ENCODE results near the gene ZFP36L2. TPM values are rescaled to one million over a fixed set of nuclear protein-coding genes. Genes with fewer than 3 reads are reported as not detected.
A peak's percentile ranks its signal among the peaks of the same experiment; 100 is the strongest.

ZFP36L2 gene
- total RNA-seq, 2 experiments from 2014 or later, result 37.3 to 38.4 TPM

- no peak for DNase-seq
- Mint-ChIP-seq H3K36me3 (ENCODE audit: low read depth) (peaks cover 33% of the 10 kb centered on the region), H3K9me3 (no peaks in the 10 kb centered on the region), H3K27me3 (ENCODE audit: low read depth) (no peaks in the 10 kb centered on the region), H3K27ac (peak overlapping the region; percentile 98), H3K4me3 (peak overlapping the region; percentile 93), H3K4me1 (ENCODE audit: low read depth) (peaks cover 49% of the 10 kb centered on the region)
- intact Hi-C loops (cut with micrococcal nuclease), result loop anchor here (1.0 kb wide), 5 partner anchors 25 to 71 kb away; no protein-coding TSS in a partner anchor
- CTCF ChIA-PET, result interaction anchor here (0.7 to 13.9 kb wide), 11 partner anchors 8 to 273 kb away, joined by 3 to 505 read pairs (median 8); no protein-coding TSS in a partner anchor
These were observed 5.7 kb downstream of the ZFP36L2 start for GRCh38 chr2:43220760-43221123.

GRCh38 chr2:43220229-43220751 lies 6.1 kb downstream of the ZFP36L2 start:
- CTCF ChIA-PET, result interaction anchor here (0.8 to 13.9 kb wide), 8 partner anchors 8 to 273 kb away, joined by 3 to 505 read pairs (median 13); no protein-coding TSS in a partner anchor
- DNase-seq, result no peak
- Mint-ChIP-seq H3K9me3 (no peaks in the 10 kb centered on the region), H3K4me3 (peak overlapping the region; percentile 93), H3K27me3 (ENCODE audit: low read depth) (no peaks in the 10 kb centered on the region), H3K27ac (peak overlapping the region; percentile 98), H3K4me1 (ENCODE audit: low read depth) (peaks cover 49% of the 10 kb centered on the region), H3K36me3 (ENCODE audit: low read depth) (peaks cover 31% of the 10 kb centered on the region)
- intact Hi-C loops (cut with micrococcal nuclease), result loop anchor here (1.0 kb wide), 5 partner anchors 25 to 71 kb away; no protein-coding TSS in a partner anchor

- no peaks in the 10 kb centered on the region for H3K9me3 Mint-ChIP-seq
- peak overlapping the region; percentile 93 for H3K4me3 Mint-ChIP-seq
- intact Hi-C loops (cut with micrococcal nuclease), result loop anchor here (1.0 kb wide), 5 partner anchors 24 to 70 kb away; no protein-coding TSS in a partner anchor
- H3K27me3 Mint-ChIP-seq (ENCODE audit: low read depth), result no peaks in the 10 kb centered on the region
- DNase-seq, result peak; percentile 89
- peaks cover 49% of the 10 kb centered on the region for H3K4me1 Mint-ChIP-seq (ENCODE audit: low read depth)
- H3K36me3 Mint-ChIP-seq (ENCODE audit: low read depth), result peaks cover 27% of the 10 kb centered on the region
- H3K27ac Mint-ChIP-seq, result peak overlapping the region; percentile 98
- CTCF ChIA-PET, result interaction anchor here (0.5 to 13.9 kb wide), 9 partner anchors 9 to 91 kb away, joined by 3 to 505 read pairs (median 9); partner anchors contain the start of gene ZFP36L2
These were observed 6.8 kb downstream of the ZFP36L2 start for GRCh38 chr2:43219383-43220228.

- Mint-ChIP-seq H3K9me3 (no peaks in the 10 kb centered on the region), H3K27ac (peak overlapping the region; percentile 98), H3K4me1 (ENCODE audit: low read depth) (peaks cover 49% of the 10 kb centered on the region), H3K4me3 (peak overlapping the region; percentile 93), H3K36me3 (ENCODE audit: low read depth) (peaks cover 22% of the 10 kb centered on the region), H3K27me3 (ENCODE audit: low read depth) (no peaks in the 10 kb centered on the region)
- peak; percentile 78 for DNase-seq
- CTCF ChIA-PET, result interaction anchor here (0.5 to 13.9 kb wide), 10 partner anchors 10 to 91 kb away, joined by 3 to 505 read pairs (median 4); partner anchors contain the start of gene ZFP36L2
- intact Hi-C loops (cut with micrococcal nuclease), result no loop called here
These were observed 7.6 kb downstream of the ZFP36L2 start for GRCh38 chr2:43218702-43219382.

- H3K9me3 Mint-ChIP-seq, result no peaks in the 10 kb centered on the region
- H3K4me3 Mint-ChIP-seq, result peak overlapping the region; percentile 24
- H3K27me3 Mint-ChIP-seq (ENCODE audit: low read depth), result no peaks in the 10 kb centered on the region
- peaks cover 17% of the 10 kb centered on the region for H3K36me3 Mint-ChIP-seq (ENCODE audit: low read depth)
- H3K4me1 Mint-ChIP-seq (ENCODE audit: low read depth), result peaks cover 47% of the 10 kb centered on the region
- H3K27ac Mint-ChIP-seq, result peak overlapping the region; percentile 98
- intact Hi-C loops (cut with micrococcal nuclease), result no loop called here
- no peak for DNase-seq
- CTCF ChIA-PET, result interaction anchor here (0.7 to 13.9 kb wide), 10 partner anchors 10 to 90 kb away, joined by 3 to 505 read pairs (median 4); partner anchors contain the start of gene ZFP36L2
These were observed 8.2 kb downstream of the ZFP36L2 start for GRCh38 chr2:43218155-43218701.

- no peaks in the 10 kb centered on the region for H3K27me3 Mint-ChIP-seq (ENCODE audit: low read depth)
- H3K27ac Mint-ChIP-seq, result peak overlapping the region; percentile 98
- H3K4me1 Mint-ChIP-seq (ENCODE audit: low read depth), result peaks cover 50% of the 10 kb centered on the region
- intact Hi-C loops (cut with micrococcal nuclease), result no loop called here
- H3K9me3 Mint-ChIP-seq, result no peaks in the 10 kb centered on the region
- peak overlapping the region; percentile 24 for H3K4me3 Mint-ChIP-seq
- CTCF ChIA-PET, result interaction anchor here (0.8 to 13.9 kb wide), 12 partner anchors 10 to 89 kb away, joined by 3 to 505 read pairs (median 6); partner anchors contain the start of gene ZFP36L2
- peaks cover 13% of the 10 kb centered on the region for H3K36me3 Mint-ChIP-seq (ENCODE audit: low read depth)
- no peak for DNase-seq
These were observed 8.9 kb downstream of the ZFP36L2 start for GRCh38 chr2:43217228-43218154.

- H3K4me3 Mint-ChIP-seq, result no peak overlapping the region
- no peak for DNase-seq
- CTCF ChIA-PET, result interaction anchor here (1.2 to 4.0 kb wide), 5 partner anchors 9 to 78 kb away, joined by 3 to 28 read pairs (median 6); partner anchors contain the start of gene ZFP36L2
- H3K27me3 Mint-ChIP-seq (ENCODE audit: low read depth), result no peaks in the 10 kb centered on the region
- H3K27ac Mint-ChIP-seq, result no peak overlapping the region
- peaks cover 5% of the 10 kb centered on the region for H3K36me3 Mint-ChIP-seq (ENCODE audit: low read depth)
- intact Hi-C loops (cut with micrococcal nuclease), result no loop called here
- H3K4me1 Mint-ChIP-seq (ENCODE audit: low read depth), result peaks cover 46% of the 10 kb centered on the region
- no peaks in the 10 kb centered on the region for H3K9me3 Mint-ChIP-seq
These were observed 9.8 kb downstream of the ZFP36L2 start for GRCh38 chr2:43216629-43217028.

GRCh38 chr2:43215673-43216255 lies 10.6 kb downstream of the ZFP36L2 start:
- CTCF ChIA-PET, result interaction anchor here (0.9 to 4.0 kb wide), 9 partner anchors 12 to 89 kb away, joined by 3 to 28 read pairs (median 3); partner anchors contain the start of gene ZFP36L2

GRCh38 chr2:43214253-43214652 lies 12.2 kb downstream of the ZFP36L2 start:
- H3K4me1 Mint-ChIP-seq (ENCODE audit: low read depth), result peaks cover 37% of the 10 kb centered on the region

More at GRCh38 chr2:43215673-43216255, 10.6 kb downstream of the ZFP36L2 start:
- DNase-seq, result no peak
- intact Hi-C loops (cut with micrococcal nuclease), result no loop called here
- Mint-ChIP-seq H3K4me3 (no peak overlapping the region), H3K27me3 (ENCODE audit: low read depth) (no peaks in the 10 kb centered on the region), H3K27ac (no peak overlapping the region), H3K4me1 (ENCODE audit: low read depth) (peaks cover 41% of the 10 kb centered on the region), H3K36me3 (ENCODE audit: low read depth) (no peaks in the 10 kb centered on the region), H3K9me3 (no peaks in the 10 kb centered on the region)

GRCh38 chr2:43212931-43213330 lies 13.5 kb downstream of the ZFP36L2 start:
- Mint-ChIP-seq H3K4me1 (ENCODE audit: low read depth) (peaks cover 28% of the 10 kb centered on the region), H3K27ac (no peak overlapping the region)

More at GRCh38 chr2:43214253-43214652, 12.2 kb downstream of the ZFP36L2 start:
- H3K27ac Mint-ChIP-seq, result no peak overlapping the region
- CTCF ChIA-PET, result interaction anchor here (0.7 to 4.0 kb wide), 3 partner anchors 11 to 21 kb away, joined by 3 to 13 read pairs (median 4); no protein-coding TSS in a partner anchor
- no peak overlapping the region for H3K4me3 Mint-ChIP-seq
- H3K27me3 Mint-ChIP-seq (ENCODE audit: low read depth), result no peaks in the 10 kb centered on the region
- DNase-seq, result no peak
- no peaks in the 10 kb centered on the region for H3K9me3 Mint-ChIP-seq
- intact Hi-C loops (cut with micrococcal nuclease), result no loop called here
- H3K36me3 Mint-ChIP-seq (ENCODE audit: low read depth), result no peaks in the 10 kb centered on the region

More at GRCh38 chr2:43212931-43213330, 13.5 kb downstream of the ZFP36L2 start:
- no peaks in the 10 kb centered on the region for H3K27me3 Mint-ChIP-seq (ENCODE audit: low read depth)
- no peak for DNase-seq
- CTCF ChIA-PET, result interaction anchor here (0.7 to 1.1 kb wide), 3 partner anchors 18 to 561 kb away, joined by 3 to 6 read pairs (median 3); no protein-coding TSS in a partner anchor
- H3K4me3 Mint-ChIP-seq, result no peak overlapping the region
- no peaks in the 10 kb centered on the region for H3K9me3 Mint-ChIP-seq
- no peaks in the 10 kb centered on the region for H3K36me3 Mint-ChIP-seq (ENCODE audit: low read depth)
- intact Hi-C loops (cut with micrococcal nuclease), result no loop called here

All from activated naive CD4-positive, alpha-beta T cell treated with anti-CD3 and anti-CD28 coated beads for 36 hours (primary cell).